ENCODE results near the gene ADRA2B.

DNA sequence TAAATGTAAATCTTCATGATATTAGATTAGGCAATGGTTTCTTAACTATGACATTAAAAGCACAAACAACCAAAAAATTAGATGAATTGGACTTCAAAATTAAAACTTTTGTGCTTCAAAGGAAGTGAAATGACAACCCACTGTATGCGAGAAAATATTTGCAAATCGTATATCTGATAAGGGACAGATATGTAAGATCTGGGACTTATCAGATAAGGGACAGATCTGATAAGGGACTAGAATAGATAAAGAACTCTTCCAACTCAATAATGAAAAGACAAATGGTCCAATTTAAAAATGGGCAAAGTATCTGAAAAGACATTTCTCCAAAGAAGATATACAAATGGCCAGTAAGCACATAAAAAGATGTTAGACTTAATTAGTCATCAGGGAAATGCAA lies 29.2 kb downstream of the ADRA2B start:
- TF ChIP-seq, protein P1, sequence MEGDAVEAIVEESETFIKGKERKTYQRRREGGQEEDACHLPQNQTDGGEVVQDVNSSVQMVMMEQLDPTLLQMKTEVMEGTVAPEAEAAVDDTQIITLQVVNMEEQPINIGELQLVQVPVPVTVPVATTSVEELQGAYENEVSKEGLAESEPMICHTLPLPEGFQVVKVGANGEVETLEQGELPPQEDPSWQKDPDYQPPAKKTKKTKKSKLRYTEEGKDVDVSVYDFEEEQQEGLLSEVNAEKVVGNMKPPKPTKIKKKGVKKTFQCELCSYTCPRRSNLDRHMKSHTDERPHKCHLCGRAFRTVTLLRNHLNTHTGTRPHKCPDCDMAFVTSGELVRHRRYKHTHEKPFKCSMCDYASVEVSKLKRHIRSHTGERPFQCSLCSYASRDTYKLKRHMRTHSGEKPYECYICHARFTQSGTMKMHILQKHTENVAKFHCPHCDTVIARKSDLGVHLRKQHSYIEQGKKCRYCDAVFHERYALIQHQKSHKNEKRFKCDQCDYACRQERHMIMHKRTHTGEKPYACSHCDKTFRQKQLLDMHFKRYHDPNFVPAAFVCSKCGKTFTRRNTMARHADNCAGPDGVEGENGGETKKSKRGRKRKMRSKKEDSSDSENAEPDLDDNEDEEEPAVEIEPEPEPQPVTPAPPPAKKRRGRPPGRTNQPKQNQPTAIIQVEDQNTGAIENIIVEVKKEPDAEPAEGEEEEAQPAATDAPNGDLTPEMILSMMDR (IDR thresholded peaks at IDR 0.05) = no peak
- TF ChIP-seq ZFX (IDR thresholded peaks at IDR 0.05; ENCODE audit: borderline replicate concordance) = no peak
